ENCODE data around the gene PQBP1. TPM values are rescaled to one million over a fixed set of nuclear protein-coding genes. Genes with fewer than 3 reads are reported as not detected.

PQBP1 gene
- total and polyA plus RNA-seq, 2 of the 13 experiments (the other 11 are each of a cell fraction or from before 2014, with no cell fraction given): 58.1 to 80.9 TPM

DNA sequence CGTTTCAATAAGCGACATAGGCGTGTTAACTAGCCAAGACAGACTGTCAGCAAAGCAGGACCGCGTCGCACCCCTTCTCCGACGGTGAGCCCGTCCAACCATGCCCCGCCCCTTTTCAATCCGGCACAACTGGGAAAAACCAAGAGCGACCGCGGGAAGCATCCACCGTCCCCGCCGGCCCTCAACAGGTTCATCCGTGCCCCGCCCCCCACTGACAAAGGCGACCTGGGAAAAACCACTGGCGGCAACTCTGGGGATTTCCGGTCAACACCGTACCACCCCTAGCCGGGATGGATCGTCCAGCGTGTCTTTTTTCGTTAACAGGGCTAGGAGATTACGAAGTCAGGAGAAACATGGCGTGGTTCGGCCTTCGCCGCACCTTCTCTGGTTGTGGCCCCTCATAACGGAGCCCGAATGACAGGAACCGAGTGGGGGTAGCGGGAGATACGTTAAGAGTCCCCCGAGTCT is 539 bp upstream of the PQBP1 start (continued):
- TF ChIP-seq ZNF34 (CRISPR knock-in tag; IDR thresholded peaks at IDR 0.05; ENCODE audit: borderline replicate concordance) (no peak), NBN (conservative IDR thresholded peaks at IDR 0.05) (no peak), THAP11 (CRISPR knock-in tag; IDR thresholded peaks at IDR 0.05) (peak; percentile 2; the same call in 1 of the 2 replicates), ZNF296 (CRISPR knock-in tag; conservative IDR thresholded peaks at IDR 0.05) (no peak), ZC3H13 (CRISPR knock-in tag; IDR thresholded peaks at IDR 0.05) (0 out of 2 replicates have a peak, but pooled peaks have one; percentile 35), SP1 (IDR thresholded peaks at IDR 0.05) (no peak), SP1 (CRISPR knock-in tag; IDR thresholded peaks at IDR 0.05) (0 out of 2 replicates have a peak, but pooled peaks have one; percentile 18), SAP130 (CRISPR knock-in tag; IDR thresholded peaks at IDR 0.05; ENCODE audit: low read depth) (peak; percentile 38; the same call in 1 of the 2 replicates), MEIS2 (CRISPR knock-in tag; IDR thresholded peaks at IDR 0.05) (no peak), ZNF614 (CRISPR knock-in tag; IDR thresholded peaks at IDR 0.05; ENCODE audit: borderline replicate concordance) (no peak), PAX8 (CRISPR knock-in tag; IDR thresholded peaks at IDR 0.05; ENCODE audit: borderline replicate concordance) (no peak), GABPB1 (CRISPR knock-in tag; IDR thresholded peaks at IDR 0.05) (peak; percentile 62; the same call in 1 of the 2 replicates), PCBP1 (IDR thresholded peaks at IDR 0.05; ENCODE audit: borderline replicate concordance, low read depth, low read length) (0 out of 2 replicates have a peak, but pooled peaks have one; percentile 6), BHLHE40 (IDR thresholded peaks at IDR 0.05; ENCODE audit: low read length) (peak; percentile 85), KDM5A (IDR thresholded peaks at IDR 0.05; ENCODE audit: borderline replicate concordance, low read length) (0 out of 2 replicates have a peak, but pooled peaks have one; percentile 31), FOXK2 (IDR thresholded peaks at IDR 0.05) (peak; percentile 66), HDAC1 (CRISPR knock-in tag; IDR thresholded peaks at IDR 0.05) (0 out of 2 replicates have a peak, but pooled peaks have one; percentile 9), ZNF776 (CRISPR knock-in tag; IDR thresholded peaks at IDR 0.05) (no peak), GABPA (IDR thresholded peaks at IDR 0.05; ENCODE audit: low read depth, low read length) (no peak), GABPA (CRISPR knock-in tag; IDR thresholded peaks at IDR 0.05; ENCODE audit: low read depth) (peak; percentile 74), MED1 (CRISPR knock-in tag; IDR thresholded peaks at IDR 0.05) (0 out of 2 replicates have a peak, but pooled peaks have one; percentile 25)
- TF ChIP-seq, protein P1, sequence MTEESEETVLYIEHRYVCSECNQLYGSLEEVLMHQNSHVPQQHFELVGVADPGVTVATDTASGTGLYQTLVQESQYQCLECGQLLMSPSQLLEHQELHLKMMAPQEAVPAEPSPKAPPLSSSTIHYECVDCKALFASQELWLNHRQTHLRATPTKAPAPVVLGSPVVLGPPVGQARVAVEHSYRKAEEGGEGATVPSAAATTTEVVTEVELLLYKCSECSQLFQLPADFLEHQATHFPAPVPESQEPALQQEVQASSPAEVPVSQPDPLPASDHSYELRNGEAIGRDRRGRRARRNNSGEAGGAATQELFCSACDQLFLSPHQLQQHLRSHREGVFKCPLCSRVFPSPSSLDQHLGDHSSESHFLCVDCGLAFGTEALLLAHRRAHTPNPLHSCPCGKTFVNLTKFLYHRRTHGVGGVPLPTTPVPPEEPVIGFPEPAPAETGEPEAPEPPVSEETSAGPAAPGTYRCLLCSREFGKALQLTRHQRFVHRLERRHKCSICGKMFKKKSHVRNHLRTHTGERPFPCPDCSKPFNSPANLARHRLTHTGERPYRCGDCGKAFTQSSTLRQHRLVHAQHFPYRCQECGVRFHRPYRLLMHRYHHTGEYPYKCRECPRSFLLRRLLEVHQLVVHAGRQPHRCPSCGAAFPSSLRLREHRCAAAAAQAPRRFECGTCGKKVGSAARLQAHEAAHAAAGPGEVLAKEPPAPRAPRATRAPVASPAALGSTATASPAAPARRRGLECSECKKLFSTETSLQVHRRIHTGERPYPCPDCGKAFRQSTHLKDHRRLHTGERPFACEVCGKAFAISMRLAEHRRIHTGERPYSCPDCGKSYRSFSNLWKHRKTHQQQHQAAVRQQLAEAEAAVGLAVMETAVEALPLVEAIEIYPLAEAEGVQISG (CRISPR knock-in tag; IDR thresholded peaks at IDR 0.05): peak; percentile 24; the same call in 1 of the 2 replicates
- TF ChIP-seq, protein P2, sequence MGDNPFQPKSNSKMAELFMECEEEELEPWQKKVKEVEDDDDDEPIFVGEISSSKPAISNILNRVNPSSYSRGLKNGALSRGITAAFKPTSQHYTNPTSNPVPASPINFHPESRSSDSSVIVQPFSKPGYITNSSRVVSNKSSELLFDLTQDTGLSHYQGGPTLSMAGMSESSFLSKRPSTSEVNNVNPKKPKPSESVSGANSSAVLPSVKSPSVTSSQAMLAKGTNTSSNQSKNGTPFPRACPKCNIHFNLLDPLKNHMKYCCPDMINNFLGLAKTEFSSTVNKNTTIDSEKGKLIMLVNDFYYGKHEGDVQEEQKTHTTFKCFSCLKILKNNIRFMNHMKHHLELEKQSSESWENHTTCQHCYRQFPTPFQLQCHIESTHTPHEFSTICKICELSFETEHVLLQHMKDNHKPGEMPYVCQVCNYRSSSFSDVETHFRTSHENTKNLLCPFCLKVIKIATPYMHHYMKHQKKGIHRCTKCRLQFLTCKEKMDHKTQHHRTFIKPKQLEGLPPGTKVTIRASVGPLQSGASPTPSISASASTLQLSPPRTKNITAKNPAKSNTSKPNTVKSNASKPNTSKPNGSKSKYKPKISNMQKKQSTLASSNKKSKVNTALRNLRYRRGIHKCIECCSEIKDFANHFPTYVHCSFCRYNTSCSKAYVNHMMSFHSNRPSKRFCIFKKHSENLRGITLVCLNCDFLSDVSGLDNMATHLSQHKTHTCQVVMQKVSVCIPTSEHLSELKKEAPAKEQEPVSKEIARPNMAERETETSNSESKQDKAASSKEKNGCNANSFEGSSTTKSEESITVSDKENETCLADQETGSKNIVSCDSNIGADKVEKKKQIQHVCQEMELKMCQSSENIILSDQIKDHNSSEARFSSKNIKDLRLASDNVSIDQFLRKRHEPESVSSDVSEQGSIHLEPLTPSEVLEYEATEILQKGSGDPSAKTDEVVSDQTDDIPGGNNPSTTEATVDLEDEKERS (CRISPR knock-in tag; IDR thresholded peaks at IDR 0.05): no peak
- TF ChIP-seq, protein P3, sequence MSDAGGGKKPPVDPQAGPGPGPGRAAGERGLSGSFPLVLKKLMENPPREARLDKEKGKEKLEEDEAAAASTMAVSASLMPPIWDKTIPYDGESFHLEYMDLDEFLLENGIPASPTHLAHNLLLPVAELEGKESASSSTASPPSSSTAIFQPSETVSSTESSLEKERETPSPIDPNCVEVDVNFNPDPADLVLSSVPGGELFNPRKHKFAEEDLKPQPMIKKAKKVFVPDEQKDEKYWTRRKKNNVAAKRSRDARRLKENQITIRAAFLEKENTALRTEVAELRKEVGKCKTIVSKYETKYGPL (CRISPR knock-in tag; IDR thresholded peaks at IDR 0.05): peak; percentile 21; the same call in 1 of the 2 replicates
- TF ChIP-seq, protein P4, sequence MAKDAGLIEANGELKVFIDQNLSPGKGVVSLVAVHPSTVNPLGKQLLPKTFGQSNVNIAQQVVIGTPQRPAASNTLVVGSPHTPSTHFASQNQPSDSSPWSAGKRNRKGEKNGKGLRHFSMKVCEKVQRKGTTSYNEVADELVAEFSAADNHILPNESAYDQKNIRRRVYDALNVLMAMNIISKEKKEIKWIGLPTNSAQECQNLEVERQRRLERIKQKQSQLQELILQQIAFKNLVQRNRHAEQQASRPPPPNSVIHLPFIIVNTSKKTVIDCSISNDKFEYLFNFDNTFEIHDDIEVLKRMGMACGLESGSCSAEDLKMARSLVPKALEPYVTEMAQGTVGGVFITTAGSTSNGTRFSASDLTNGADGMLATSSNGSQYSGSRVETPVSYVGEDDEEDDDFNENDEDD (CRISPR knock-in tag; IDR thresholded peaks at IDR 0.05; ENCODE audit: borderline replicate concordance): peak; percentile 7; the same call in 1 of the 2 replicates
